Ishikawa (cell line): ENCODE measurements around the gene GPR150.

ENCODE experiments used
- CEBPB ChIP-seq: IDR thresholded peaks from 2 replicates; pipeline ENCODE4 v1.6.1; 2012
- CREB1 ChIP-seq: IDR thresholded peaks from 2 replicates; pipeline ENCODE4 v1.6.1; 2012; ENCODE audit warnings: low read depth
- EGR1 ChIP-seq: IDR thresholded peaks from 2 replicates; pipeline ENCODE4 v1.6.1; 2012
- EP300 ChIP-seq: IDR thresholded peaks from 2 replicates; pipeline ENCODE4 v1.6.1; 2012; ENCODE audit warnings: borderline replicate concordance
- FOXM1 ChIP-seq: IDR thresholded peaks from 2 replicates; pipeline ENCODE4 v1.6.1; 2012; ENCODE audit warnings: low read depth, borderline replicate concordance
- NFIC ChIP-seq: IDR thresholded peaks from 2 replicates; pipeline ENCODE4 v1.6.1; 2012
- RAD21 ChIP-seq: IDR thresholded peaks from 2 replicates; pipeline ENCODE4 v1.6.1; 2012; ENCODE audit warnings: low read depth
- TAF1 ChIP-seq: IDR thresholded peaks from 2 replicates; pipeline ENCODE4 v1.6.1; 2012; ENCODE audit warnings: low read depth, mild to moderate bottlenecking
- TCF12 ChIP-seq: IDR thresholded peaks from 2 replicates; pipeline ENCODE4 v1.6.1; 2012; ENCODE audit warnings: low read depth
- TEAD4 ChIP-seq: IDR thresholded peaks from 2 replicates; pipeline ENCODE4 v1.6.1; 2012
- YY1 ChIP-seq: IDR thresholded peaks from 2 replicates; pipeline ENCODE4 v1.6.1; 2012; ENCODE audit warnings: low read depth
- ZBTB7A ChIP-seq: IDR thresholded peaks from 2 replicates; pipeline ENCODE4 v1.6.1; 2012; ENCODE audit warnings: low read depth
- TF ChIP-seq, protein P1 (sequence below): IDR thresholded peaks from 2 replicates; pipeline ENCODE4 v1.6.1; 2012
- TF ChIP-seq, protein P2 (sequence below): IDR thresholded peaks from 2 replicates; pipeline ENCODE4 v1.6.1; 2012; ENCODE audit warnings: low read depth, mild to moderate bottlenecking
- TF ChIP-seq, protein P3 (sequence below): IDR thresholded peaks from 2 replicates; pipeline ENCODE4 v1.6.1; 2012

Gene GPR150

DNA sequence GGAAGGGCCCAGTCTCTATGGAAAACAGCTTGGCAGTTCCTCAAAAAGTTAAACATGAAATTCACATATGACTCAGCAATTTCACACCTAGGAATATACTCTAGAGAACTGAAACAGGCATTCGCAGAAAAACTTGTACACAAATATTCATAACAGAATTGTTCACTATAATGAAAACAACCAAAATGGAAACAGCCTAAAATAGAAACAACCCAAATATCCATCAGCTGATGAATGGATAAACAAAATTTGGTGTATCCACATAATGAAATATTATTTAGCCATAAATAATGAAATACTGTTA lies 4.8 kb upstream of the GPR150 start:
- TF ChIP-seq, protein P1, sequence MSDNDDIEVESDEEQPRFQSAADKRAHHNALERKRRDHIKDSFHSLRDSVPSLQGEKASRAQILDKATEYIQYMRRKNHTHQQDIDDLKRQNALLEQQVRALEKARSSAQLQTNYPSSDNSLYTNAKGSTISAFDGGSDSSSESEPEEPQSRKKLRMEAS: no peak
- TF ChIP-seq EP300: no peak
- no peak for TF ChIP-seq TCF12
- no peak for TF ChIP-seq RAD21
- TF ChIP-seq FOXM1: no peak
- TF ChIP-seq YY1: no peak
- TF ChIP-seq, protein P2, sequence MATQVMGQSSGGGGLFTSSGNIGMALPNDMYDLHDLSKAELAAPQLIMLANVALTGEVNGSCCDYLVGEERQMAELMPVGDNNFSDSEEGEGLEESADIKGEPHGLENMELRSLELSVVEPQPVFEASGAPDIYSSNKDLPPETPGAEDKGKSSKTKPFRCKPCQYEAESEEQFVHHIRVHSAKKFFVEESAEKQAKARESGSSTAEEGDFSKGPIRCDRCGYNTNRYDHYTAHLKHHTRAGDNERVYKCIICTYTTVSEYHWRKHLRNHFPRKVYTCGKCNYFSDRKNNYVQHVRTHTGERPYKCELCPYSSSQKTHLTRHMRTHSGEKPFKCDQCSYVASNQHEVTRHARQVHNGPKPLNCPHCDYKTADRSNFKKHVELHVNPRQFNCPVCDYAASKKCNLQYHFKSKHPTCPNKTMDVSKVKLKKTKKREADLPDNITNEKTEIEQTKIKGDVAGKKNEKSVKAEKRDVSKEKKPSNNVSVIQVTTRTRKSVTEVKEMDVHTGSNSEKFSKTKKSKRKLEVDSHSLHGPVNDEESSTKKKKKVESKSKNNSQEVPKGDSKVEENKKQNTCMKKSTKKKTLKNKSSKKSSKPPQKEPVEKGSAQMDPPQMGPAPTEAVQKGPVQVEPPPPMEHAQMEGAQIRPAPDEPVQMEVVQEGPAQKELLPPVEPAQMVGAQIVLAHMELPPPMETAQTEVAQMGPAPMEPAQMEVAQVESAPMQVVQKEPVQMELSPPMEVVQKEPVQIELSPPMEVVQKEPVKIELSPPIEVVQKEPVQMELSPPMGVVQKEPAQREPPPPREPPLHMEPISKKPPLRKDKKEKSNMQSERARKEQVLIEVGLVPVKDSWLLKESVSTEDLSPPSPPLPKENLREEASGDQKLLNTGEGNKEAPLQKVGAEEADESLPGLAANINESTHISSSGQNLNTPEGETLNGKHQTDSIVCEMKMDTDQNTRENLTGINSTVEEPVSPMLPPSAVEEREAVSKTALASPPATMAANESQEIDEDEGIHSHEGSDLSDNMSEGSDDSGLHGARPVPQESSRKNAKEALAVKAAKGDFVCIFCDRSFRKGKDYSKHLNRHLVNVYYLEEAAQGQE: no peak
- no peak for TF ChIP-seq CEBPB
- TF ChIP-seq TEAD4: no peak
- TF ChIP-seq ZBTB7A: no peak
- no peak for TF ChIP-seq TAF1
- TF ChIP-seq NFIC: no peak

DNA sequence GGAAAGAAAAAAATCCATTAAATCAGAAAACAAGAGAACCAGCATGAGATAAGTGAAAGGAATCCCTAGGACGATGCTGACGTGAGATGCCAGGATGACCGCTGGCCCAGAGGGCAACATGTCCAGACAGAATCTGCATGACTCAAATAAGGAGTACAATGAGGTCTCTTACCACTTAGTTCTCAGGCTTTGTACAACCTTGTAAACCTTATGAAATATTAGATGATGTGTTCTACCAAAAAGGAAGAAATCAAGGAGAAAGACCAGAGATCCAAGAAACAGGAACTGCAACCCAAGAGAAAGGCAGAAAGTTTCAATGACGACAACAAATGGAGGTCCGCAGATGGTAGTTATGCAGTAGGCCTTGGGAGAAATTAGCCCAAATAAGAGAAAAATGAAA lies 2.8 kb upstream of the GPR150 start:
- TF ChIP-seq TAF1 (no peak), EP300 (no peak), RAD21 (no peak), YY1 (no peak), CEBPB (no peak)

DNA sequence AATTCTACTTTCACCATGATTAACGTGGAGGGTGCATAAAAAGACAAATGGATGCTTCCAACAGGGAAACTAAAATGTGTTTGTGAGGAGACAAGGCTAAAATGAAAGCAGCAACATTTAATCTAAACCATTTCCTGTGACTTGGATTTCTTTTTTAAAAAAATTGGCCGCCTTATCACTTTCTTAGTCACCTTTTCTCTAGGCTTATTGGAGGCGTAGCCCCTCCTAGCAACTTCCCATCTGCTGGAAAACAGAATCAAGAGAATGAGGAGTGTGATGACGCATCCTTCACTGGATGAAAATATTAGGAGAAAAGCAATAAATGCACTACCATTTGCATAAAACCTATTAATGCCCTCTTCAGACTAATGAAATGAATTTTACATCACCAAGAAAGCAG lies 791 bp upstream of the GPR150 start:
- TF ChIP-seq TCF12: no peak

DNA sequence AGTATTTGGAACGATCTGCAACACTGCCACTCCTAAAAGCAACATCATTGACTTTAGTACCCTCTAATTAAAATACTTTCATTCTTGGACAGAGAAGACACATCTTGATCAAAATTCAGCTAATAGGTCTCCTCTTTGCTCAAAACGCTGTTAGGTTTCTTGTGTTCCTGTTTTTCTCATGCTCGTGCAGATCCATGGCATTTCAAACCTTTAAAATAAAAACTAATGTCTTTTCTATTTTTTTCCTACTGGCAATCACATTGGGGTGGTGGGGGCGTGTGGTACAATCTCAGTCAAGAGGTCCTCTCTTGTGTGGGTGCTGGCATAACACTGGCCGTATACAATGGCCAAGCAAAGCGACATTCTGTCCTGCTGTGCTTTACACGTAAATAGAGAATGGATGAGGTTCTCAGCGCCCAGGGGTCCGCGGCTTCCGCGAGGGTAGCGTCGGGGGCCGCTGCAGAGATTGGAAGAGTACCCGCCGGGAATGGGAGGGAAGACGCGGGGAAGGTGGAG lies 315 bp upstream of the GPR150 start:
- TF ChIP-seq, protein P1: no peak
- TF ChIP-seq CREB1 (no peak), EGR1 (no peak), EP300 (no peak), TCF12 (no peak), TAF1 (no peak), TEAD4 (no peak), ZBTB7A (no peak), NFIC (no peak), RAD21 (no peak), FOXM1 (no peak), CEBPB (no peak), YY1 (no peak)
- TF ChIP-seq, protein P3, sequence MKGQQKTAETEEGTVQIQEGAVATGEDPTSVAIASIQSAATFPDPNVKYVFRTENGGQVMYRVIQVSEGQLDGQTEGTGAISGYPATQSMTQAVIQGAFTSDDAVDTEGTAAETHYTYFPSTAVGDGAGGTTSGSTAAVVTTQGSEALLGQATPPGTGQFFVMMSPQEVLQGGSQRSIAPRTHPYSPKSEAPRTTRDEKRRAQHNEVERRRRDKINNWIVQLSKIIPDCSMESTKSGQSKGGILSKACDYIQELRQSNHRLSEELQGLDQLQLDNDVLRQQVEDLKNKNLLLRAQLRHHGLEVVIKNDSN: no peak
- TF ChIP-seq, protein P2: no peak

DNA sequence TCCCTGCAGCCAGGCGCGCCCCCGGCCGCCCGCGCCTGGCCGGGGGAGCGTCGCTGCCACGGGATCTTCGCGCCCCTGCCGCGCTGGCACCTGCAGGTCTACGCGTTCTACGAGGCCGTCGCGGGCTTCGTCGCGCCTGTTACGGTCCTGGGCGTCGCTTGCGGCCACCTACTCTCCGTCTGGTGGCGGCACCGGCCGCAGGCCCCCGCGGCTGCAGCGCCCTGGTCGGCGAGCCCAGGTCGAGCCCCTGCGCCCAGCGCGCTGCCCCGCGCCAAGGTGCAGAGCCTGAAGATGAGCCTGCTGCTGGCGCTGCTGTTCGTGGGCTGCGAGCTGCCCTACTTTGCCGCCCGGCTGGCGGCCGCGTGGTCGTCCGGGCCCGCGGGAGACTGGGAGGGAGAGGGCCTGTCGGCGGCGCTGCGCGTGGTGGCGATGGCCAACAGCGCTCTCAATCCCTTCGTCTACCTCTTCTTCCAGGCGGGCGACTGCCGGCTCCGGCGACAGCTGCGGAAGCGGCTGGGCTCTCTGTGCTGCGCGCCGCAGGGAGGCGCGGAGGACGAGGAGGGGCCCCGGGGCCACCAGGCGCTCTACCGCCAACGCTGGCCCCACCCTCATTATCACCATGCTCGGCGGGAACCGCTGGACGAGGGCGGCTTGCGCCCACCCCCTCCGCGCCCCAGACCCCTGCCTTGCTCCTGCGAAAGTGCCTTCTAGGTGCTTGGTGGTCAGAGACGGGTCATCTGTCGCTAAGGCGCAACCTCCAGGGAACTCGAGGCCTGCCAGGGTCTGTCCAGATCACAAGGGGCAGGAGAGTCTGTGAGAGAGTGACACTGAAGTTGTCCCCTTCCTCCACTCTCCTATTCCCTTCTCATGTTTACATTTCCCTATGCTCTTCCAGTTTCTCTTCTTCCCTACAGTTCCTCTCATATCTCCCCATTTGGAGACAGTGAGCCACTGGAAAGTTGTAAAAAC lies 1.3 kb downstream of the GPR150 start:
- TF ChIP-seq, protein P1: no peak
- TF ChIP-seq CEBPB (no peak), EGR1 (no peak), NFIC (no peak), TCF12 (no peak), YY1 (0 out of 2 replicates have a peak, but pooled peaks have one; percentile 2)

DNA sequence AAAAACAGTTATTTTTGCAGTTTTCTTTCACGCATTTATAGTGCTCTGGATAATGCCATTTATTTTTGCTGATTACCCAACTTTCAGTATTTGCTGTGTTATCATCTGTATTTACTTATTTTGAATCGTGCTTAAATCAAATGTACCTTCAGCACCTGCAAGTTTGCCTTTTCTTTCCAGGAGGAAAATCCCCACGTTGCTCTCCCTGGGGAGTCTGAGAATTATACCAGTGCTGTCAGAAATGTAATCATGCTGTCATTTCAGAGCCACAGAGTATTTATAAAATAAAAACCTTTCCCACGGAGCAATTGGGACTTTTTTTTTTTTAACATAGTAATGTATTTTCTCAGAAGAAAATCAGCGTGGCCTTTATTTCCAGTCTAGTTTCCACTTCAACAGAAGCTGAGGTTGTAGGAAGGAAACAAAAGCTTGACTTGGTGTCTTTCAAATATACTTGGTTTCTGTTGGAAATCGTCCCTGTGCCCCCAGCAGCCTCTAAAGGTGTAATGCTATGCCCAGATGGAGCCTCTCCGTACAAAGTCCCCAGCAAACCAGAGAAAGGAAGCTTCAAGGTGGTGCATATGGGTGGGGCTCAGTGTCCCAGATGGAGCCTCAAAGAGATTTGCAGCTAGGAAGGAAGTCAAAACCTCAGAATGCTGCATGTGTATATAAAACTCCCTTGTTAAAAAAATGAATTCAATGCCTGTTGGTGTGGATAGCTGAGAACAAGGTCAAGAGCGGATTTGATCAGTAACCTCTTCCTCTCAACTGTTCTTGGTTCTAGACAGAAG lies 2.1 kb downstream of the GPR150 start:
- no peak for TF ChIP-seq YY1
- no peak for TF ChIP-seq RAD21
- TF ChIP-seq, protein P1: no peak
- no peak for TF ChIP-seq TCF12
- no peak for TF ChIP-seq NFIC
- TF ChIP-seq, protein P3: no peak
- no peak for TF ChIP-seq ZBTB7A
- TF ChIP-seq EGR1: no peak
- TF ChIP-seq, protein P2: no peak
- no peak for TF ChIP-seq EP300
- TF ChIP-seq FOXM1: no peak
- TF ChIP-seq TEAD4: no peak
- TF ChIP-seq CEBPB: no peak
